GM18505 (cell line): Measurements from ENCODE around the gene TPGS2.
"Not testable (repeated sequence)": the region's sequence is repeated elsewhere in the genome, so short reads cannot be mapped to it uniquely, and the experiment has no call there.

Source experiments
- ATAC-seq: cut with Tn5 transposase; IDR thresholded peaks from one replicate; pipeline ENCODE4 v1.9.1; 2021; ENCODE audit not compliant: unreplicated experiment
- POLR2A ChIP-seq: IDR thresholded peaks from 4 replicates; pipeline ENCODE4 v1.6.1; 2011; ENCODE audit warnings: borderline replicate concordance; ENCODE audit not compliant: insufficient read depth, insufficient read length; ENCODE audit errors: extremely low read depth

The TPGS2 gene

DNA sequence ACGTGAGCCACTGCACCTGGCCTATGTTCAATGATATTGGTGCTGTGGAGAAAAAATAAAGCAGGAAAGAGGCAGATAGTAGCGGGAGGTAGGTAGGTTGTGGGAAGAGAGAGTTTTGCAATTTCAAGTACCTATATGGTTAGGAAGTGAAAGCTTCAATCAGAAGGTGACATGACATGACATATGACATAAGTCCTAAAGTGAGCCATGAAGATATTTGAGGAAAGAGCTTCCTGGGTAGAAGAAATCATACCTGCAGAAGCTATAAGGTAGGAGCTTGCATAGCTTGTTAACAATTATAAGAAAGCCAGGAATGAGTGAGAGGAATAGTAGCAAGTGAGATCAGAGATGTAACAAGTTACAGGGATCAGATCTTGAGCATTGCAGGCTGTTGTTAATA is 4.3 kb upstream of the TPGS2 start:
- no peak for TF ChIP-seq POLR2A
- ATAC-seq = no peak

DNA sequence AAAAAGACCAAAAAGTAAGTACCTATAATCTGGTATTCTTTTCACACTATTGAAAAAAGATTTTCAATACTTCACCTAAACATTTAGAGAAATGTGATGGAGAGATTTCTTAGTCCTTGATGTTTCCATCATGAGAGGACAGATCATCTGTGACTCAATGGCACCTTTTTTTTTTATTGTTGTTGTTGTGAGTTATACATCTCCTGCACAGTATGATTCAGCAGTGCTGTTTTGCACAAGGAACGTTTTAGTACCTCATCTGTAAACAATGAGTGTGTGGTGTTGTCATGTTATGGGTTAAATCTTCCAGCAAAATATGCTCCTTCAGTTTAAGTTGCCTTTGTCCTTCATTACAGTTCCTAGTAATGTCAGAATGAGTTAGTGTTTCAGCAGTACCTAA is 2.3 kb upstream of the TPGS2 start:
- TF ChIP-seq POLR2A = no peak
- no peak for ATAC-seq

- ATAC-seq = no peak
- TF ChIP-seq POLR2A = no peak
These were observed 1.3 kb upstream of the TPGS2 start for GRCh38 chr18:36830158-36830495.

- no peak for TF ChIP-seq POLR2A
- ATAC-seq = no peak
These were observed 758 bp upstream of the TPGS2 start for GRCh38 chr18:36829362-36830157.

DNA sequence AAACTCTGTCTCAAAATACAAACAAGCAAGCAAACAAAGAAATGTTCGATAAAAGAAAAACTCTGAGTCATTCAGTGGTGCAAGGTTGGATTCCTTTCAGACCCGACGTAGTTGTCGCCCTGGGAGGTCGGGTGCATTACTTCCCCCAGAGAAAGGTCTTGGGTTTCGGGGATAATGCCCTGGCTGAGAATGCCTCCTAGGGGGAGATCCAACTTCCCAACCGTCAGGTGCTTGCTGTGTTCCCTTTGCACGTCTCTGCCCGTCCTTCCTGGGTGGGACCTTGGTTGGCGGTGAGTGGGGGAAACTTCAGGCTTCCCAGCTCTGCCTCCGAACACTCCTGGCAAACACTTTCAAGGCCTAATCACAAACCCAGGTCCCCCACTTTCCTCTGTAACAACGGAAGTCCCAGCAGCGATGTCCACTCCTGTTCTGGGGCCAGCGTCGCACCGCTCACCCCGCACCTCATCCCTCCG is 609 bp downstream of the TPGS2 start:
- TF ChIP-seq POLR2A = no peak
- ATAC-seq = no peak

GRCh38 chr18:36826556-36826955 is 2.2 kb downstream of the TPGS2 start:
- ATAC-seq = no peak
- no peak for TF ChIP-seq POLR2A

DNA sequence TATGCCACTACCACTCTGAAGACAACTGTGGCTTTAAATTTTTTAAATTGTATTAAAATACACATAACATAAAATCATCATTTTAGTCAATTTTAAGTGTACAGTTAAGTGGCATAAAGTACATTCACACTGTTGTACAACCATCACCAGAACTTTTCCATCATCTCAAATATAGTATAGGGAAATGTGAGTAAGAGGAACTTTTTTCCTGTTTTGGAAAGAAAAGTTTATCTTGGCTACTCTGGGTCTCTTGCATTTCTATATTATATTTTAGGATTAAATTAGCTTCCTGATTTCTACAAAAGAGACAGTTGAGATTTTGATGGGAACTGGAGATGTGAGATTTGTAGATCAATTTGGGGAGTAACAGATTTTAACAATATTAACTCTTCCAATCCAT is 3.3 kb downstream of the TPGS2 start:
- no peak for ATAC-seq
- no peak for TF ChIP-seq POLR2A

GRCh38 chr18:36821681-36822080 is 7.1 kb downstream of the TPGS2 start:
- ATAC-seq = no peak
- TF ChIP-seq POLR2A = no peak

- no peak for ATAC-seq
- no peak for TF ChIP-seq POLR2A
These were observed 9.2 kb downstream of the TPGS2 start for GRCh38 chr18:36819621-36820020.

GRCh38 chr18:36818652-36819051 is 10.2 kb downstream of the TPGS2 start:
- no peak for ATAC-seq
- no peak for TF ChIP-seq POLR2A

GRCh38 chr18:36817039-36817438 is 11.8 kb downstream of the TPGS2 start:
- TF ChIP-seq POLR2A = no peak
- ATAC-seq = no peak

GRCh38 chr18:36816096-36816495 is 12.7 kb downstream of the TPGS2 start:
- ATAC-seq = not testable (repeated sequence)

DNA sequence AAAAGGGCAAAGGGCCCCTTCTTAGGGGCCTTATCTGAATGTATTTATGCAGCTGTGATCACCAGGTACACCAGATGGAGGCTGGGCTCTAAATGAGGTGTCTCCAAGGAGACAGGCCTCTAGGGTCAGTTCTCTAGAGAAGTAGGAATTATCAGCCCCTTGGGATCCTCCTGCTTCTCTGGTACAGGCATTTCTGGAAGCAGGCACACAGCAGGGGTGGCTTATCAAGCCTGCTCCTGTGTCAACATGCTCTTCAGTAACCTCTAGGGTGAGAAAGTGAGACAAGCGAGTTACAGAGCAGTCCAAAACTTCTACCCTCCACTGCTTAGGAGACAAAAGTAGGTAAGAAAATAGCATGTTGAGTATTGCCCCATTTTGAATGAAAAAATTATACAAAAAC is 13.8 kb downstream of the TPGS2 start:
- ATAC-seq = no peak
- no peak for TF ChIP-seq POLR2A

- TF ChIP-seq POLR2A = no peak
- no peak for ATAC-seq
These were observed 15.0 kb downstream of the TPGS2 start for GRCh38 chr18:36813824-36814223.
